ENCODE data around the gene SIDT1.

DNA sequence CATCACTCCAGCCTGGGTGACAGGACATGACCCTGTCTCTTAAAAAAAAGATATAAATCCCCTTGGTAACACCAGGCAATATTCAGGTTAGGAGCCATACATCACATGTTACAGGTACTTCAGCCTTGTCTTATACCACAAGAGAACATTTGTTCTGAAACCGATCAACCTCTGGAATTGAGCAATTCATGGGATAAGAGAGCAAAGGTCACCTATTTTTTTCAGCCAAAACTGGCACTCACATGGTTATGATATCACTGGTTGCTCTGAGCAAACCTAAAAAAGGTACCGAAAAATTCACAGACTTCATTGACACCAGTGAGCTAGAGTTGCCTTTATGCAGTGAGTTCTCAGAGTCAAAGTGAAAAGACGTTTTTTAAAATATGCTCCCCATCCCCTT, 26.5 kb upstream of the SIDT1 start:
- TF ChIP-seq, protein P1, sequence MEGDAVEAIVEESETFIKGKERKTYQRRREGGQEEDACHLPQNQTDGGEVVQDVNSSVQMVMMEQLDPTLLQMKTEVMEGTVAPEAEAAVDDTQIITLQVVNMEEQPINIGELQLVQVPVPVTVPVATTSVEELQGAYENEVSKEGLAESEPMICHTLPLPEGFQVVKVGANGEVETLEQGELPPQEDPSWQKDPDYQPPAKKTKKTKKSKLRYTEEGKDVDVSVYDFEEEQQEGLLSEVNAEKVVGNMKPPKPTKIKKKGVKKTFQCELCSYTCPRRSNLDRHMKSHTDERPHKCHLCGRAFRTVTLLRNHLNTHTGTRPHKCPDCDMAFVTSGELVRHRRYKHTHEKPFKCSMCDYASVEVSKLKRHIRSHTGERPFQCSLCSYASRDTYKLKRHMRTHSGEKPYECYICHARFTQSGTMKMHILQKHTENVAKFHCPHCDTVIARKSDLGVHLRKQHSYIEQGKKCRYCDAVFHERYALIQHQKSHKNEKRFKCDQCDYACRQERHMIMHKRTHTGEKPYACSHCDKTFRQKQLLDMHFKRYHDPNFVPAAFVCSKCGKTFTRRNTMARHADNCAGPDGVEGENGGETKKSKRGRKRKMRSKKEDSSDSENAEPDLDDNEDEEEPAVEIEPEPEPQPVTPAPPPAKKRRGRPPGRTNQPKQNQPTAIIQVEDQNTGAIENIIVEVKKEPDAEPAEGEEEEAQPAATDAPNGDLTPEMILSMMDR (IDR thresholded peaks at IDR 0.05) = no peak
- TF ChIP-seq EZH2 (IDR thresholded peaks at IDR 0.05) (no peak), EZH2phosphoT487 (IDR thresholded peaks at IDR 0.05) (no peak)

Data from neural progenitor cell (in vitro differentiated cells).